ENCODE results near the gene IDH3B.

Gene IDH3B

DNA sequence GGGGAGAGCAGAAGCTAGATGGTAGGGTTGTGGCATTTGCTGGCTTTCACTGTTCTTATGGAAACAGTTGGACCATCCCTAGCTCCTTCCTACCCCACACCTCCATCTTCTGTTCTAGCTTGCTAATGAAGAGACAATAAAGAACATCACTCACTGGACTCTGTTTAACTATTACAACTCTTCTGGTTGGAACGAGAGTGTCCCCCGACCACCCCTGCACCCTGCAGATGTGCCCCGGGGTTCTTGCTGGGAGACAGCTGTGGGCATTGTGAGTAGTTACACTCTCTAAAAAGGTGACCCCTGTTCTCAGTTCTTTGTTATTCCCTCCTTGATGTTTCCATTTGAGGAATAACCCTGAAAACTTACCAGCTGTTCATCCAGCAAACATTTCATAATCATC lies 51.9 kb downstream of the IDH3B start:
- DNase-seq = no peak

DNA sequence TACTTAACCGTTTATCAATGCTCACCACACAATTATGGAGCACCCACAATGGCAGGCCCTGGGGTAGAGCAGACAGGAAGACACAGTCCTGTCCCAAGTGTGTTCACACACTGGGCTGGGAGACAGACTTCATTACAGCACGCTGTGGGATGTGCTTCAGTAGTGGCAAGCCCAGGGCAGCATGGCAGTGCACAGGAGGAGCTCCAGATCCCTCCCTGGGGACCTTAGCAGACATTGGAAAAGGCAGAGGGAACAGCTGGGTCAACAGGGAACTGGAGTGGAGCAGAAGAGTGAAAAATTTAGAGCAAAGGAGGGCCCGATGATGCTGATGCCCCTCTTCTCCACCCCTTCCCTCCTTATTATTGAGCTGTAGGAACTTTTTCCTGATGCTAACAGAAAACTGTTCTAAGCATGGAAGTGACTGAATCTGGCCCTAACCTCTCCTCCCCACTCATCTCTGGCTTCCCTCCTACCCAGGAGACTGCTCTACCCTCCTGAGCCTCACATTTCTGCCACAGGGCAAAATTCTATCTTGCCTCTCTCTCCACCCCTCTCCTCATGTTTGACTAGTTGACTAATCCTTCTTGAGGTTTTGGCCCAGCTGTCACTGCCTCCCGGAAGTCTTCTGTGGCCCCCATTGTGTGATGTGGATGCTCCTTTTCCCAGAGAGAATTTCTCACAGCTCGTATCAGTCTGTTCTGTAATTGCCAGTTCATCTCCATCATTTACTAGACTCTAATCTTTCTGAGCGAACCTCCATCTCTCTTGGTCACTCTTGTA lies 52.9 kb downstream of the IDH3B start:
- DNase-seq = no peak

DNA sequence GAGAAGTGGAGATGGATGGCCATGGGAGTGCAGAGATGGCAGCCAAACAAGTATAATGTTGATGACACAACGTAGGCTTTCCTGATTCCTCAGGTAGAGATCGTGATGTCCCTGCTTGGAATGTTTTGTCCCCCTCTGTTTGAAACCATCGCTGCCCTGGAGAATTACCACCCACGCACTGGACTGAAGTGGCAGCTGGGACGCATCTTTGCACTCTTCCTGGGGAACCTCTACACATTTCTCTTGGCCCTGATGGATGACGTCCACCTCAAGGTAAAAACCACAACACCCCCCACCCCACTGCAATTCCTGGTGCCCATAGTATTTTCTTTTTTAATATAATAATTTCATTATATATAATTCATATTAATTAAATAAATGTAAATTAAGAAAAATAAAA lies 53.7 kb downstream of the IDH3B start:
- no peak for DNase-seq
